ENCODE data around the gene NOS3.

DNA sequence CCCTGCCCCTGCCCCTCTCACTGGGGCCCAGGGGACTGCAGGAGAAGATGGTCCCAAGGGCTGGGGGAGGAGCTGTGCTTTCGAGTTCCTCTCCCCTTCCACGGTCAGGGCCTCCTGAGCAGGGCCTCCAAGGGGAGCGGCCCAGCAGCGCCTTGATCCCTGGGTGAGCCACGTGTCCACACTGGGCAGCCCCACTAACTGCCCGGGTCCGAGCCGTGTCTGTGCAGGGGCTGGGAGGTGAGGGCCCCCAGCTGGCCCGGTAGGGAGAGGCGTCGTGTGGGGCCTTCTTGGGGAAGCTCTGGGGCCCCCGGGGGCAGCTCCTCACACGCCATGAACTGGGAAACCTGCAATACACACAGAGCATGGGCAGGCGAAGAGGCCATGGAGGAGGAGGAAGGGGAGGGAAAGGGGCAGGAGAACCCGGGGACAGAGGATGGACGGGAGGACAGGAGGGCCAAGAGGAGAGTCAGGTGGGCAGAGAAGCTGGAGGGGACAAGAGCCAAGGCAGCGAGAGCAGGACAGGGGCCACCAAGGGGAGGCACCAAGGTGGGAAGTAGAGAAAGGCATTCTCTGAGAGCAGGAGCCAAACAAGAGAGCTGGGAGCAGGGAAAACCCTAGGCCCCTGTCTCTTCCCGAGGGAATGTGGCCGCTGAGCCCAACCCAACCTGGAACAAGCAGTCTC lies 45.5 kb upstream of the NOS3 start:
- TF ChIP-seq TAF1 (IDR thresholded peaks at IDR 0.05; ENCODE audit: low read depth) = no peak
- TF ChIP-seq POLR2AphosphoS5 (IDR thresholded peaks at IDR 0.05) = no peak
- no peak for TF ChIP-seq CTCF (IDR thresholded peaks at IDR 0.05; ENCODE audit: poor library complexity, severe bottlenecking)
- TF ChIP-seq REST (IDR thresholded peaks at IDR 0.05; ENCODE audit: borderline replicate concordance) = no peak
- TF ChIP-seq EP300 (conservative IDR thresholded peaks at IDR 0.05; ENCODE audit: poor library complexity, severe bottlenecking) = no peak
- TF ChIP-seq EZH2 (IDR thresholded peaks at IDR 0.05; ENCODE audit: borderline replicate concordance, insufficient read depth, low read length, poor library complexity, severe bottlenecking) = no peak
- TF ChIP-seq RAD21 (conservative IDR thresholded peaks at IDR 0.05) = no peak
- no peak for TF ChIP-seq SMC3 (conservative IDR thresholded peaks at IDR 0.05; ENCODE audit: poor library complexity)
